Omental fat pad (tissue), 4 donors: ENCODE measurements around the gene EFEMP1. TPM values are rescaled to one million over a fixed set of nuclear protein-coding genes. Genes with fewer than 3 reads are reported as not detected.

Experiments
- ATAC-seq: fragments of 150-250 bp; one replicate; pipeline ENCODE4 v1.9.1; 2016; ENCODE audit warnings: mild to moderate bottlenecking, moderate library complexity; ENCODE audit not compliant: low FRiP score
- DNase-seq: peaks from one replicate; pipeline ENCODE4 v3.0.0-alpha.2; 2019; ENCODE audit warnings: low spot score
- total RNA-seq, 4 donors: library from RNA; depleted of rRNA; stranded (reverse); fragments of >200 nt; gene quantifications; one replicate each; pipeline ENCODE4 v1.1.0, GENCODE V29; 2016
- TF ChIP-seq, protein P1 (sequence below), 3 donors: fragments of 450-650 bp; IDR thresholded peaks; one replicate each; pipeline ENCODE4 v1.5.1; 2016 to 2017; ENCODE audit warnings: antibody characterized with exemption in 3 of 3, mild to moderate bottlenecking in 3 of 3, moderate library complexity in 2 of 3

EFEMP1 gene
- total RNA-seq, 4 donors from 2014 or later = 225 to 1,590 (median 659) TPM

DNA sequence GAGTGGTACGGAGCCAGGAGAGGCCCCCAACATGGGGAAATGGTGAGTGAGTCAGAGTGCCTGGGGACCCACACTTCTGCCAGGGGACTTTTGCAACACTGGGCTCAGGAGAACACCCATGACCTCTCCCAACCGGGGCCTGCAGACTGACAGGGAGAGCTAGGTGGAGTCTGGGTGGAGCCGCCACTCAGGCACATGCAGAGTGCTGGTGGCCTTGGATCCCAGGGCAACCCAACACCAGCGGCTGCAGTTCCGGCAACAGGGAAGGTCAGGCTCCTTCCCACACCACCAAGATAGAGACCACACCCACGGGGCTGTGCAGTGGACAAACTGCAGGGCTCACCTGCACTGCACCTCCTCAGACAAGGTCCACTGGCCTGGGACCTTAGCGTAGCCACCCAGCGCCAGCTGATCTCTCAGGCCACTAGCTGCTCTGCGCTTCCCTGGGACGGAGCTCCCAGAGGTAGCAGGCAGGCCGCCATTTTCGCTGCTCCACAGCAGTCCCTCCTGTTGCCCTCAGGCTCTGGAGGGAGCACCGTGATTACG, 99.0 kb downstream of the EFEMP1 start:
- TF ChIP-seq, protein P1, sequence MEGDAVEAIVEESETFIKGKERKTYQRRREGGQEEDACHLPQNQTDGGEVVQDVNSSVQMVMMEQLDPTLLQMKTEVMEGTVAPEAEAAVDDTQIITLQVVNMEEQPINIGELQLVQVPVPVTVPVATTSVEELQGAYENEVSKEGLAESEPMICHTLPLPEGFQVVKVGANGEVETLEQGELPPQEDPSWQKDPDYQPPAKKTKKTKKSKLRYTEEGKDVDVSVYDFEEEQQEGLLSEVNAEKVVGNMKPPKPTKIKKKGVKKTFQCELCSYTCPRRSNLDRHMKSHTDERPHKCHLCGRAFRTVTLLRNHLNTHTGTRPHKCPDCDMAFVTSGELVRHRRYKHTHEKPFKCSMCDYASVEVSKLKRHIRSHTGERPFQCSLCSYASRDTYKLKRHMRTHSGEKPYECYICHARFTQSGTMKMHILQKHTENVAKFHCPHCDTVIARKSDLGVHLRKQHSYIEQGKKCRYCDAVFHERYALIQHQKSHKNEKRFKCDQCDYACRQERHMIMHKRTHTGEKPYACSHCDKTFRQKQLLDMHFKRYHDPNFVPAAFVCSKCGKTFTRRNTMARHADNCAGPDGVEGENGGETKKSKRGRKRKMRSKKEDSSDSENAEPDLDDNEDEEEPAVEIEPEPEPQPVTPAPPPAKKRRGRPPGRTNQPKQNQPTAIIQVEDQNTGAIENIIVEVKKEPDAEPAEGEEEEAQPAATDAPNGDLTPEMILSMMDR (IDR thresholded peaks at IDR 0.05) = no peak
- DNase-seq (no peak), ATAC-seq (peak; percentile 32)

Other genes starting within 250 kb of the EFEMP1 start
- gene PNPT1, start 229.9 kb downstream of the EFEMP1 start, total RNA-seq = 10 to 100 TPM; 11.8 to 34.2 (median 17.0) TPM